Measurements from ENCODE around the gene ANKLE1.
A peak's percentile ranks its signal among the peaks of the same experiment; 100 is the strongest.
"Not testable (repeated sequence)": the region's sequence is repeated elsewhere in the genome, so short reads cannot be mapped to it uniquely, and the experiment has no call there.

Gene ANKLE1

DNA sequence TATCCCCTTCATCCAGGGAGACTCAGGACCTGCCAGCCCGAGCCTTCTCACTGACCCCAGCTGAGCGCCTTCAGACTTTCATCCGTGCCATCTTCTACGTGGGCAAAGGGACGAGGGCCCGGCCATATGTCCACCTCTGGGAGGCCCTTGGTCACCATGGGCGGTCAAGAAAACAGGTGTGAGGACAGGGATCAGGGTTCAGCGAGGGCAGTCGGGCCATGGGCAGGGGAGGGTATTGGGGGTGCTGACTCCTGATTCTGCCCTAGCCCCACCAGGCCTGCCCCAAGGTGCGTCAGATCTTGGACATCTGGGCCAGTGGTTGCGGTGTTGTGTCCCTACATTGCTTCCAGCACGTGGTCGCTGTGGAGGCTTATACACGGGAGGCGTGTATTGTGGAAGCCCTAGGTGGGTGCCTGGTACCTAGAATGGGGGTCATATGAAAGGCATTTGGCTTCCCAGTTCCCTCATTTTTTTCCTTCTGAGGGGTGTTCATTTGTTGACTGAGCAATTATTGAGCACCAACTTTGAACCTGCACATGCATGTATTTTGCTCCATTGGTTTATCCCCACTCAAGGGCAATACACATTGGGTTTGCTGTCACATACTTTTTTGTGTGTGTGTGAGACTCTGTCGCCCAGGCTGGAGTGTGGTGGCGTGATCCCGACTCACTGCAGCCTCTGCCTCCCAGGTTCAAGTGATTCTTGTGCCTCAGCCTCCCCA, 3.9 kb downstream of the ANKLE1 start:
- no peak for DNase-seq

DNA sequence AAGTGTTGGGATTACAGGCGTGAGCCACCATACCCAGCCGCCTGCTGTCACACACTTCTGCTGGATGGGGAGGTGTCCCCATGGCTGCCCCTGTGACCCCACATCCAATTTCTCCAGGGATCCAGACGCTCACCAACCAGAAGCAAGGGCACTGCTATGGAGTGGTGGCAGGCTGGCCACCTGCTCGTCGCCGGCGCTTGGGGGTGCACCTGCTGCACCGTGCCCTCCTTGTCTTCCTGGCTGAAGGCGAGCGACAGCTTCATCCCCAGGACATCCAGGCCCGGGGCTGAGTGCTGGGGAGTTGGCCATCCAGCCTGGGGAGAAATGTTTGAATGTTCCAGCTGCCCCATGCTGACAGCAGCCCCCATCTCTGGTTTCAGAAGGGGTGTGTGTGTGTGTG, 4.6 kb downstream of the ANKLE1 start:
- DNase-seq: no peak

DNA sequence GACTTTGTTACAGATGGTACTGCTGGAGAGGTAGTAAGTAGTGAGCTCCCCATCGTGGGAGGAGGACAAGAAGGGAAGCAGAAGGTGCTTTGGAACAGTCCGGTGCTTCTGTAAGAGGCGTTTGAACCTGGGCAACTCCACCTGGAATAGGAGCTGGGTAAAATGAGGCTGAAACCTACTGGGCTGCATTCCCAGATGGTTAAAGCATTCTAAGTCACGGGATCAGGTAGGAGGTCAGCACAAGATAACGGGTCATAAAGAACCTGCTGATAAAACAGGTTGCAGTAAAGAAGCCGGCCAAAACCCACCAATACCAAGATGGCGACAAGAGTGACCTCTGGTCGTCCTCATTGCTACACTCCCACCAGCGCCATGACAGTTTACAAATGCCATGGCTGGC, 5.1 kb downstream of the ANKLE1 start:
- DNase-seq: no peak

- peak; percentile 52 for DNase-seq
Measured at GRCh38 chr19:17289489-17289888, 7.8 kb downstream of the ANKLE1 start.

- no peak for DNase-seq
Measured at GRCh38 chr19:17292301-17293074, 10.8 kb downstream of the ANKLE1 start.

- no peak for DNase-seq
Measured at GRCh38 chr19:17293605-17294004, 11.9 kb downstream of the ANKLE1 start.

DNA sequence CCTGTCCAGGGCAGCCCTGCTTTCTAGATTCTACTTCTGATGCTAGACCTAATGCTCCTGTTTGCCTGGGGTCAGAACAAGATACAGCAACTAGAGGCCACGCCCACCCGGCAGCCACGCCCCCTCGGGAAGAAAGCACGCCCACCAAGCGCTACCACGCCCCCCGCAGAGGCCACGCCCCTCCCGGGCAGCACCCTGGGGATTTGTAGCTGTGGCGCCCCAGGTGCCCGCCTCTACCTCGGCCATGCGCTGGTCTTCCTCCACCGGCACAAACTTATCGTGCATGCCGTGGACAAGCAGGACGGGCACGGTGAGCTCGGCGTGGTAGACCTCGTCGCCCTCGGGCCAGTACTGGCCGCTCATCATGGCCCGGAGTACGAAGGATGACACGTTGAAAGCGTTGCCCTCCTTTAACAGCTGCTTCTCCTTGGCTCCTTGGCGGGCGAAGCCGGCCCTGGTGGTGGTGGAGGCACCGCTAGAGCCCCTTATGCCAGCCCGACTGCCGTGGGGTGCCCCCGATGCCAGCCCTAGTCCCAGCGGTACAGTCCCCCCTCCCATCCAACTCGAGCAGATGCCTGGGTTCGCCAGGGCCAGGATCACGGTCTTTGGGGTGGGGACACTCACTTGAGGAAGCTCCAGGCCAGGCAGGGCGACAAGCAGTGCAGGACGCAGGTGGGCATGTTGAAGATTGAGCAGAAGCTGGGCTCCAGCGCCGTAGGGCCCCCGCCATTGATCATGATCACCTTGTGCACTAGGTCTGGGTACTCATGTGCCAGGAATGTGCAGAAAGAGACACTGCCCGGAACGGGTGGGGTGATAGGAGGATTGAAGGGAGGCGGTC, 12.6 kb downstream of the ANKLE1 start:
- DNase-seq: no peak

DNA sequence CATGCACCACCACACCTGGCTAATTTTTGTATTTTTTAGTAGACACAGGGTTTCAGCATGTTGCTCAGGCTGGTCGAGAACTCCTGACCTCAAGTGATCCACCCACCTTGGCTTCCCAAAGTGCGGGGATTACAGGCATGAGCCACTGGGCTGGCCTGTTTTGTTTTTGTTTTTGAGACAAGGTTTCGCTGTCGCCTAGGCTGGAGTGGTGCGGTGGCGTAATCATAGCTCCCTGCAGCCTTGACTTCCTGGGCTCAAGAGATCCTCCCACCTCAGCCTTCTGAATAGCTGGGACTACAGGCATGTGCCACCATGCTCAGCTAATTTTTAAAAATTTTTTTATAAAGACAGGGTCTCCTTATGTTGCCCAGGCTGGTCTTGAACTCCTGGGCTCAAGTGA, 13.8 kb downstream of the ANKLE1 start:
- DNase-seq: not testable (repeated sequence)

DNA sequence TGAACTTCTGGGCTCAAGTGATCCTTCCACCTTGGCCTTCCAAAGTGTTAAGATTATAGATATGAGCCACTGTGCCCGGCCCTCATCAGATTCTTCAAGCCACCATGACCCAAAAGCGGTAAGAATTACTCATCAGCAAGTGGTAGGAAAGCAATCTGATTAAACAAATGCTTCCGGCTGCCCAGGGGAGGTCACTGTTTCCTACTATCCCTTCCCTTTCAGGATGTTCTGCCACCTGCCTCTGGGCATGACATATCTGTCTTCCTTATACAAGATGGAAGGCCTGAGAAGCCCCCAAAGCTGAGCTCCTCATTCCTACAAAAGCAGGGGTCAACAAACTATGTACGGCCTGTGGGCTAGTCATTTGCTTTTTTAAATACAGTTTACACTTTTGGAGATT, 14.6 kb downstream of the ANKLE1 start:
- DNase-seq: no peak

DNA sequence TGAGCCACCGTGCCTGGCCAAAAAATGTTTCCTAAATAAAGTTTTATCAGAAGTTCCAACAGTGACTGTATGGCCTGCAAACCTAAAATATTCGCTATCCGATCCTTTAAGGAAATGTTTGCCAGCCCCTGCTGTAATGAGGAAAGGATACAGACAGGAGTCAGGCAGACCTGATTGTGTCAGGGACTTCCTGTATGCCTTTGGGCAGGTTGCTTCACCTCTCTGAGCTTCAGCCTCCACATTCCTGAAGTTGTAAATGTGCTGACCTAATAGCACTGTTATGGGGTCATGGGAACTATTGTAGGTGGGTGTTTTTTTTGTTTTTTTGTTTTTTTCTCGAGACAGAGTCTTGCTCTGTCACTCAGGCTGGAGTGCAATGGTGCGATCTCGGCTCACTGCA, 15.3 kb downstream of the ANKLE1 start:
- no peak for DNase-seq

DNA sequence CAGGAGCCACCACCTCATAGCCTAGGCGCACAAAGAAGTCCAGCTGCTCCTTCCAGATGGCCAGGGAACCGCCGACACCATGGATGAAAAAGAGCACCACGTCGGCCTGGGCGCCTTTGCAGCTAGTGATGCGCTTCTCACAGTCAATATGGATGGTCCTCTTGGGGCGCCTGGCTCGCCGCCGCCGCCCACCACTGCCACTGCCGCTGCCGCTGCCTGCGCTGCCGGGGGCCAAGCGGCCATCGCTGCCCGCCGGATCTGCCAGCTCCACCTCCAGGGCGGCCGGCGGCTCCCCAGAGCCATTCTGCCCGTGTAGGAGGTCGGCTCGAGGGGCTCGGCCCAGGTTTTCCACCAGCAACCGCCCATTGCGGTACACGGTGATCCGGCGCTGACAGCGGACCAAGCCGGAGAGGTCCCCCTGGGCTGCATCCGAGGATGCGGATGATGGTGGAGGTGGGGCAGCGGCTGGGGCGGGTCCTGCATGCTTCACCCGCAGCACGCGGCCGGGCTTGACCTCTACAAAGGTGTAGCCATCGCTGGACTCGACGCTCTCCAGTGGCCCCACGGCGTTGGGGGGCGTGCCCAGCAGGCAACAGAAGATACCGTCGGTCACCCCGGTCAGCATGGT, 19.4 kb downstream of the ANKLE1 start:
- no peak for DNase-seq

GRCh38 chr19:17302391-17303166, 20.9 kb downstream of the ANKLE1 start:
- no peak for DNase-seq

DNA sequence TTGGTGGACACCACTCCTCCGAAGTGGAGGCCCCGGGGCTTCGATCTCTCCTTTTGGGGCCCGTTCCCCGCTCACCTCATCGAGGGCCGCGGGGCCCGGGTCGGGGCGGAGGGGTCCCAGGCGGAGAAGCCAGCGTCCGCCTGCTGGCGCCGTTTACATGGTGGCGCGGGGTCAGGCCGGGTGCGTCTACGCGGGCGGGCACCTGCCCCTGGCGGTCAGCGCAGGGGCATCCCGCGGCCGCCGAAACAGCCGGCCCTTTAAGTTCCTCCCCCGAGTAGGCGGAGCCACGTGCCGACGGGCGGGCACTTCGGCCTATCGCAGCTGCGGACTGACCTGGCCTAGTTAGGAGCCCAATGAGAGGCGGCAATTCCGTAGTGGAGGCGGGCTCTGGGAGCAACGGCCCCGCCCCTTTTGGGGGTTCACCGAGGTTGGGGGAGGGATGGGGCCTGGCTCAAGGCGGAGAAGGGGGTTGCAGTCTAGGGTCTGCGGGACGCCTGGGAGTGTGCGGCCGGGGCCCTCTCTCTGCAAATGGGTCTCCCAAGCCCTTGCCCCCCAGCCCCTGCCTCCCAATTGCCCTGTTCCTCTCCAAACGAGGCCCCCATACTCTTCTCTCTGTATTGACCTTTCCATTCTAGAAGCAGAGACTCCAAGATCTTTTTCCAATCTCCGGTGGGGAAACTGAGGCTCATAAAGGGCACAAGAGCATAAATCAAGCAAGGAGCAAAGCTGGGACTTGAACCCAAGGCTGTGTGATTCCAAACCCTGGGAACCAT, 21.7 kb downstream of the ANKLE1 start, which contains the start of gene ABHD8:
ABHD8 (minus strand) TSS at position 259 of the 773 bp plus-strand sequence. CDS start 1,809 bp downstream, outside the sequence.
- DNase-seq: peak; percentile 91

GRCh38 chr19:17303940-17304267, 22.2 kb downstream of the ANKLE1 start:
- no peak for DNase-seq

GRCh38 chr19:17304386-17305215, 22.9 kb downstream of the ANKLE1 start:
- DNase-seq: no peak

- no peak for DNase-seq
Measured at GRCh38 chr19:17305216-17305516, 23.5 kb downstream of the ANKLE1 start.

GRCh38 chr19:17305517-17306284, 24.0 kb downstream of the ANKLE1 start, which contains the start of gene MRPL34:
Gene MRPL34, plus strand, starts transcription at chr19:17305872. Its CDS starts 21 bp downstream, at chr19:17305893.
- peak; percentile 100 for DNase-seq

GRCh38 chr19:17306285-17306714, 24.6 kb downstream of the ANKLE1 start:
- DNase-seq: no peak

- DNase-seq: no peak
Measured at GRCh38 chr19:17307876-17308377, 26.2 kb downstream of the ANKLE1 start.

All from NCI-H510A (cell line).